OCI-LY7 (cell line): ENCODE results near the gene CNDP2. TPM values are rescaled to one million over a fixed set of nuclear protein-coding genes. Genes with fewer than 3 reads are reported as not detected.

Source experiments
- BruUV-seq: library from RNA; stranded (reverse); fragments of 400-500 nt; replicated peaks from 2 replicates; lab custom pipeline; 2021; lab: Mats Ljungman, UMichigan
- CTCF ChIA-PET: fragments of 300-600 bp; sonication (Branson Sonifier 250); formaldehyde crosslinking; loops from one replicate; lab custom pipeline; 2022; ENCODE audit warnings: antibody characterized with exemption; ENCODE audit not compliant: unreplicated experiment; lab: Charles Lee
- POLR2A ChIA-PET: fragments of 300-600 bp; sonication (Branson Sonifier 250); formaldehyde crosslinking; loops from one replicate; lab custom pipeline; 2022; ENCODE audit warnings: antibody characterized with exemption; lab: Charles Lee
- DNase-seq: peaks from one replicate; pipeline ENCODE4 v3.0.0-alpha.2; 2015; ENCODE audit warnings: low spot score
- H2AFZ ChIP-seq: fragments of 200-600 bp; sonication (generic), shearing (Covaris generic); 2 replicates; pipeline ENCODE4 v1.6.1; 2014; ENCODE audit warnings: mild to moderate bottlenecking, antibody characterized with exemption, low read length, moderate library complexity
- H3K27ac ChIP-seq: fragments of 200-600 bp; sonication (generic); 2 replicates; pipeline ENCODE4 v1.5.1; 2014; ENCODE audit warnings: mixed run types, low read depth, mild to moderate bottlenecking, moderate library complexity, low read length, inconsistent platforms; ENCODE audit not compliant: poor library complexity, severe bottlenecking
- H3K36me3 ChIP-seq: fragments of 200-600 bp; sonication (generic); 2 replicates; pipeline ENCODE4 v1.6.1; 2014; ENCODE audit warnings: mild to moderate bottlenecking, antibody characterized with exemption, low read length, moderate library complexity, mixed read lengths; ENCODE audit not compliant: insufficient read depth
- H3K4me1 ChIP-seq: fragments of 200-600 bp; sonication (generic); 2 replicates; pipeline ENCODE4 v1.5.1; 2014; ENCODE audit warnings: mild to moderate bottlenecking, low read length; ENCODE audit not compliant: insufficient read depth, poor library complexity, severe bottlenecking
- H3K4me2 ChIP-seq: fragments of 200-600 bp; sonication (generic); 2 replicates; pipeline ENCODE4 v1.6.1; 2014; ENCODE audit warnings: mild to moderate bottlenecking, low read length
- H3K4me3 ChIP-seq: fragments of 200-600 bp; sonication (generic); 2 replicates; pipeline ENCODE4 v1.5.1; 2014; ENCODE audit warnings: mild to moderate bottlenecking, low read depth, low read length; ENCODE audit not compliant: poor library complexity, severe bottlenecking
- H3K79me2 ChIP-seq: fragments of 200-600 bp; sonication (generic); 2 replicates; pipeline ENCODE4 v1.6.1; 2016; ENCODE audit warnings: low read depth, mild to moderate bottlenecking, low read length, moderate library complexity, mixed read lengths; ENCODE audit not compliant: insufficient read depth
- H3K9me2 ChIP-seq: fragments of 200-600 bp; sonication (generic); 2 replicates; pipeline ENCODE4 v1.6.1; 2016; ENCODE audit warnings: mild to moderate bottlenecking, low read length, mixed read lengths; ENCODE audit not compliant: insufficient read depth
- H3K9me3 ChIP-seq: fragments of 200-600 bp; sonication (generic); 2 replicates; pipeline ENCODE4 v1.6.1; 2014; ENCODE audit warnings: mild to moderate bottlenecking, mixed run types, low read length, mixed read lengths
- H4K20me1 ChIP-seq: fragments of 200-600 bp; sonication (generic); 2 replicates; pipeline ENCODE4 v1.6.1; 2014; ENCODE audit warnings: mild to moderate bottlenecking, antibody characterized with exemption, low read length, moderate library complexity, mixed read lengths; ENCODE audit not compliant: insufficient read depth
- EZH2phosphoT487 ChIP-seq: fragments of 200-600 bp; sonication (generic); IDR thresholded peaks from 2 replicates; pipeline ENCODE4 v1.6.1; 2018; ENCODE audit warnings: low read depth, borderline replicate concordance, mild to moderate bottlenecking, mixed run types, antibody characterized with exemption, low read length, moderate library complexity, mixed read lengths
- intact Hi-C: fragments of 100-400 bp; cut with micrococcal nuclease; formaldehyde crosslinking; loops from one replicate; pipeline ENCODE4 v1.10.0; 2022; ENCODE audit not compliant: unreplicated experiment
- total RNA-seq, 2 experiments: library from RNA; depleted of rRNA in 1 of 2; stranded (reverse); fragments of >200 nt in 1 of 2; shearing (Covaris generic) in 1 of 2; gene quantifications; 2 replicates each; pipeline ENCODE4 v1.2.3, GENCODE V29; 2014 to 2022
- TF ChIP-seq, protein P1 (sequence below): fragments of 200-600 bp; sonication (generic); conservative IDR thresholded peaks from 2 replicates; pipeline ENCODE4 v1.5.1; 2014; ENCODE audit warnings: mild to moderate bottlenecking, antibody characterized with exemption, low read length, moderate library complexity, mixed read lengths

CNDP2 gene
- total RNA-seq, 2 experiments from 2014 or later = 28.5 to 94.8 TPM

DNA sequence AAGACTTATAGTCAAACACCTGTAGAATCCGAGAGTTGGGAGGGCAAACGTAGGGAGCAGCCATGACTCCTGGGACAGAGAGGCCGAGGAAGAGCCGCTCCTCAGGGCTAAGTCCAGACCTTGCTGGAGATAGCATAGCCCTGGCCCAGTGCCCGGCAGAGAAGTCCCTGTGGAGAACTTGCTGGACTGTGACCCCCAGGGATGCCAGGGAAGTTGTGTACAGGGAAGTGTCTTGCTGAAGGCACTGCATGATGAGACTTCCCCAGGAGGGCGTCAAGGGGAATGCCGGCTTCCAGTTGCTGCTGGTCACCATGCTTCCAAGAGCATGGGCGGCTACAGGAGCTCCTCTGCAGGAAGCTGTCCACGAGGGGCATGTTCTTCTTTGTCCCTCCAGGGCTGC lies 29.6 kb downstream of the CNDP2 start:
- Histone ChIP-seq H3K9me3 (no peaks in the 10 kb centered on the region), H3K27ac (no peak overlapping the region), H3K9me2 (no peaks in the 10 kb centered on the region), H3K36me3 (no peaks in the 10 kb centered on the region), H3K4me2 (no peak overlapping the region), H3K79me2 (no peaks in the 10 kb centered on the region), H3K4me1 (no peaks in the 10 kb centered on the region), H4K20me1 (no peaks in the 10 kb centered on the region), H3K4me3 (no peak overlapping the region), H2AFZ (no peak overlapping the region)
- CTCF ChIA-PET = no interaction called here
- no peak for DNase-seq
- intact Hi-C loops = no loop called here
- no TSS peak for BruUV-seq
- TF ChIP-seq EZH2phosphoT487 = no peak
- TF ChIP-seq, protein P1, sequence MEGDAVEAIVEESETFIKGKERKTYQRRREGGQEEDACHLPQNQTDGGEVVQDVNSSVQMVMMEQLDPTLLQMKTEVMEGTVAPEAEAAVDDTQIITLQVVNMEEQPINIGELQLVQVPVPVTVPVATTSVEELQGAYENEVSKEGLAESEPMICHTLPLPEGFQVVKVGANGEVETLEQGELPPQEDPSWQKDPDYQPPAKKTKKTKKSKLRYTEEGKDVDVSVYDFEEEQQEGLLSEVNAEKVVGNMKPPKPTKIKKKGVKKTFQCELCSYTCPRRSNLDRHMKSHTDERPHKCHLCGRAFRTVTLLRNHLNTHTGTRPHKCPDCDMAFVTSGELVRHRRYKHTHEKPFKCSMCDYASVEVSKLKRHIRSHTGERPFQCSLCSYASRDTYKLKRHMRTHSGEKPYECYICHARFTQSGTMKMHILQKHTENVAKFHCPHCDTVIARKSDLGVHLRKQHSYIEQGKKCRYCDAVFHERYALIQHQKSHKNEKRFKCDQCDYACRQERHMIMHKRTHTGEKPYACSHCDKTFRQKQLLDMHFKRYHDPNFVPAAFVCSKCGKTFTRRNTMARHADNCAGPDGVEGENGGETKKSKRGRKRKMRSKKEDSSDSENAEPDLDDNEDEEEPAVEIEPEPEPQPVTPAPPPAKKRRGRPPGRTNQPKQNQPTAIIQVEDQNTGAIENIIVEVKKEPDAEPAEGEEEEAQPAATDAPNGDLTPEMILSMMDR = no peak
- POLR2A ChIA-PET = no interaction called here

DNA sequence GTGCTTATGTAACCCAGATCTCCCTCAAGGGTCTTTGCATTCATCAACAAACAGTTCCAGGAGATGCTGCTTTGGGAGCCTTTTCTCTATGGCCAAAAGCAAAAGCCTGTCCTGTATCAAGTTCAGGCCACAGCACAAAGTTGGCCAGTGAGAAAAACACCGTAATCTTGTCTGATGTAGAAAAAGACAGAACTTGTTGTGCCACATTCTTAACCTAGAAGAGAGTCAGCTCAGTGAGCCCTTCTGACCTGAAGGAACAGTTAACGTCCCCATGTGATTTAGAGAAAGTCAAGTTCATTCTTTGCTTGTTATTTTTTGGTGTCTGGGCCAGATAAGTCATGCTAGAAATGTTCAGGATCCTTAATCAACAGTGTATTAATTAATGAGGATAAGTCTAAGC lies 30.3 kb downstream of the CNDP2 start:
- intact Hi-C loops = no loop called here
- CTCF ChIA-PET = no interaction called here
- no peaks in the 10 kb centered on the region for H3K4me1 ChIP-seq

DNA sequence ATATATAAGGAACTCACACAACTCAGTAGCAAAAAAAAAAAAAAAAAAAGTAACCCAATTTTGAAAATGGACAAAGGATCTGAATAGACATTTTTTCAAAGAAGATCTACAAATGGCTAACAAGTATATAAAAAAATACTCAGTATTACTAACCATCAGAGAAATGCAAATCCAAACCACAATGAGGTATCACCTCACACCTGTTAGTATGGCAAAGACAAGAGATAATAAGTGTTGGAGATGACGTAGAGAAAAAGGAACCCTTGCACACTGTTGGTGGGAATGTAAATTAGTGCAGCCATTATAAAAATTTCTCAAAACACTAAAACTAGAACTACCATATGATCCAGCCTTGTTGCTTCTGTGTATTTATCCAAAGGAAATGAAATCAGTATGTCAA lies 32.3 kb downstream of the CNDP2 start:
- Histone ChIP-seq H2AFZ (no peak overlapping the region), H3K27ac (no peak overlapping the region), H4K20me1 (no peaks in the 10 kb centered on the region), H3K9me3 (no peaks in the 10 kb centered on the region), H3K4me2 (no peak overlapping the region), H3K36me3 (no peaks in the 10 kb centered on the region), H3K4me1 (no peaks in the 10 kb centered on the region), H3K9me2 (no peaks in the 10 kb centered on the region), H3K4me3 (no peak overlapping the region), H3K79me2 (no peaks in the 10 kb centered on the region)
- intact Hi-C loops = no loop called here
- no peak for DNase-seq
- ChIA-PET CTCF (no interaction called here), POLR2A (no interaction called here)
- TF ChIP-seq, protein P1 = no peak
- TF ChIP-seq EZH2phosphoT487 = no peak
- BruUV-seq = no TSS peak

More for the DNA sequence above, 30.3 kb downstream of the CNDP2 start:
- no peak overlapping the region for H3K4me3 ChIP-seq
- H3K9me3 ChIP-seq = no peaks in the 10 kb centered on the region
- no peak overlapping the region for H3K27ac ChIP-seq
- no peaks in the 10 kb centered on the region for H4K20me1 ChIP-seq
- H3K79me2 ChIP-seq = no peaks in the 10 kb centered on the region
- H3K4me2 ChIP-seq = no peak overlapping the region
- no peak for DNase-seq
- TF ChIP-seq, protein P1 = no peak
- no peak for TF ChIP-seq EZH2phosphoT487
- POLR2A ChIA-PET = interaction anchor here (0.9 kb wide), 1 partner anchor 26 kb away, joined by 5 read pairs; no protein-coding TSS in a partner anchor
- no TSS peak for BruUV-seq
- H2AFZ ChIP-seq = no peak overlapping the region
- no peaks in the 10 kb centered on the region for H3K36me3 ChIP-seq
- H3K9me2 ChIP-seq = no peaks in the 10 kb centered on the region
